ENCODE data around the gene C19orf25.
A peak's percentile ranks its signal among the peaks of the same experiment; 100 is the strongest.

Gene C19orf25

DNA sequence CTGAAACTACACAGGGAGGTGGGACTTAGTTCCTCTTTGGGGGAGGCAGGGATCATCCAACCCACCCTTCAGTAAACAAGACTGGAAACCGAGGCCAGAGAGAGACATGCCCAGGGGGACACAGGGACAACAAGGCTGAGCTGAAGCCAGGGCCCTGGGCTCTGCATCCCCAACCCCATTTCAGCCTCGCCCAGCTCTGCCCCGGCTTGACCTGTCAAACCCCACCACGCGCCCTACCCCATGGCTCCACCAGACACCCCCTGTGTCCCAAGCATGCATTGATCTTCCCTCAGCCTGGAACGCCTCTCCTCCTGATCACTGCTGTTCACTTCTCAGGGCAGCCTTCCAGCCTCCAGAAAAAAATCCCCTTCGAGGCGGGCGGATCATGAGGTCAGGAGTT is 31.1 kb downstream of the C19orf25 start:
- no peak for DNase-seq (ENCODE audit: low read depth)
- no peak overlapping the region for H3K4me3 ChIP-seq (ENCODE audit: low read depth, low read length)
- TF ChIP-seq, protein P1, sequence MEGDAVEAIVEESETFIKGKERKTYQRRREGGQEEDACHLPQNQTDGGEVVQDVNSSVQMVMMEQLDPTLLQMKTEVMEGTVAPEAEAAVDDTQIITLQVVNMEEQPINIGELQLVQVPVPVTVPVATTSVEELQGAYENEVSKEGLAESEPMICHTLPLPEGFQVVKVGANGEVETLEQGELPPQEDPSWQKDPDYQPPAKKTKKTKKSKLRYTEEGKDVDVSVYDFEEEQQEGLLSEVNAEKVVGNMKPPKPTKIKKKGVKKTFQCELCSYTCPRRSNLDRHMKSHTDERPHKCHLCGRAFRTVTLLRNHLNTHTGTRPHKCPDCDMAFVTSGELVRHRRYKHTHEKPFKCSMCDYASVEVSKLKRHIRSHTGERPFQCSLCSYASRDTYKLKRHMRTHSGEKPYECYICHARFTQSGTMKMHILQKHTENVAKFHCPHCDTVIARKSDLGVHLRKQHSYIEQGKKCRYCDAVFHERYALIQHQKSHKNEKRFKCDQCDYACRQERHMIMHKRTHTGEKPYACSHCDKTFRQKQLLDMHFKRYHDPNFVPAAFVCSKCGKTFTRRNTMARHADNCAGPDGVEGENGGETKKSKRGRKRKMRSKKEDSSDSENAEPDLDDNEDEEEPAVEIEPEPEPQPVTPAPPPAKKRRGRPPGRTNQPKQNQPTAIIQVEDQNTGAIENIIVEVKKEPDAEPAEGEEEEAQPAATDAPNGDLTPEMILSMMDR (IDR thresholded peaks at IDR 0.05; ENCODE audit: insufficient read depth, low read depth, low read length, missing control alignments) = no peak

- H3K4me3 ChIP-seq (ENCODE audit: low read depth, low read length) = no peak overlapping the region
- TF ChIP-seq, protein P1 (IDR thresholded peaks at IDR 0.05; ENCODE audit: insufficient read depth, low read depth, low read length, missing control alignments) = no peak
- no peak for DNase-seq (ENCODE audit: low read depth)
These were observed 31.5 kb downstream of the C19orf25 start for GRCh38 chr19:1447504-1447903.

DNA sequence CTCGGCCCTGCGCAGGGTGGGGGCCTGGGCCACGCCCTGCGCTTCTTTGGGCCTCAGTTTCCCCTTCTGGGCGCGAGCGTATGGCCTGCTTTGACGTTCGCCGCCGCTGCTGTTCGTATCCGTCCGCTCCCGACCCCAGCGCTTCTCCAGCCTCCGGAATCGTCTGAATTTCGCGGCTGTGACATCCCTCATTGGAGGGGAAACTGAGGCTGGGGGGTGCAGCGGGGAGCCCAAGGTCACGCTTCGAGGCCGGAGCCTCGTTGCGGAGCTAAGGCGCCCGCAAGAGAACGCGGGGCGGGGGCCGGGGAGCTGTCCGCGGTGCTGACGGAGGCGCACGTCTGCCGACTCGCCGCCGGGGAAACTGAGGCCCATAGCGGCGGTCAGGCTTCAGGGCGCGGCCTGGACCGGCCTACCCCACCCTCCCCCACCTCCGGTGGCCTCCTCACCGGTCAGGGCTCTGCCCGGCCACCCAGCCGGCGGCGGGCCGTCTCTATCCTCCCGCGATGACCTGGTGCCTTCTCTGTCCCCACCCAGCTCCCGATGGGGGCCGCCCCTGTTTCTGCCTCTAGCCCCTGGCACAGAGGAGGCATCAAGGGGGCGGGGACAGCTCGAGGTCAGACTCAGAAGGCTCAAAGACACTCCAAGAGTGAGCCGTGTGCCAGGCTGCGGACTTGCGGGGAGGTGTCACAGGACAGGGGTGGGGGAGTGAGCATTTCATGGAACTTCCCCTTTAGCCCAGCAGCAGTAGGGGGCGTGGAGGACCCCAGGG is 32.1 kb downstream of the C19orf25 start:
- no peak for DNase-seq (ENCODE audit: low read depth)
- TF ChIP-seq, protein P1 (IDR thresholded peaks at IDR 0.05; ENCODE audit: insufficient read depth, low read depth, low read length, missing control alignments) = no peak
- no peak overlapping the region for H3K4me3 ChIP-seq (ENCODE audit: low read depth, low read length)

- TF ChIP-seq, protein P1 (IDR thresholded peaks at IDR 0.05; ENCODE audit: insufficient read depth, low read depth, low read length, missing control alignments) = no peak
- no peak overlapping the region for H3K4me3 ChIP-seq (ENCODE audit: low read depth, low read length)
- no peak for DNase-seq (ENCODE audit: low read depth)
These were observed 32.9 kb downstream of the C19orf25 start for GRCh38 chr19:1445932-1446712.

DNA sequence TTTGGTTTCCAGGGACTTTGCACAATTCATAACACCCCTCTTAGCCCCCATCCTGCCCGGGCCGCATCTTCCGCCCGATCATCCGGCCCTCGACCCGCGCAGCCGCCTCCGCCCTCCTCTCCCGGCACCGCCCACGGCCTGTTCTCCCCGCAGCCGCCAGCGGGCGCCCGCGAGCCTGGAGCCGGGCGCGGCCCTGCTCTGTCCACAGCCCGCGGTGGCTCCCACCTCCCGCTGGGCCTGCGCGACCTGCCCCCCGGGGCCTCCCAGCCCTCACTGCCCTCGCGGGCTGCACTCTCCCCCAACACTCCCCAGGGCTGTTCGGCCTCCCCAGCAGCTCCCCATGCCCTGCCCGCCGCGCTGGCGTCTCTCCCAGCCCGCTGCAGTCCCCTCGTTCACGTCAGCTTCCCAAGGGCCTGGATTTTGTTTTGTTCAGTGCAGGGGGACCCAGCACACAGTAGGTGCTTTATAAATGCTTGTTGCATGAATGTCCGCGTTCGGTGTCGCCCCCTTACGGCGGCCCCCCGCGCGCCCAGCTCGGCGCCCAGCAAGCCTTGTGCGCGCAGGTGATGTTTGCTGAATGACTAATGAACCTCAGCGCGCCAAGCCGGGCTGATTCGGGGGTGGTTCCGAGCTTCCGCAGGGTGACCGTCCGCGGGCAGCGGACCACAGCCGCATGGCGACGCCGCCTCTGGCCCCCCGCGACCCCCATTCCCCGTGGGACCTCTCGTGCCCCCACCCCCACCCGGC is 33.7 kb downstream of the C19orf25 start:
- DNase-seq (ENCODE audit: low read depth) = peak; percentile 74
- H3K4me3 ChIP-seq (ENCODE audit: low read depth, low read length) = peak overlapping the region; percentile 46
- TF ChIP-seq, protein P1 (IDR thresholded peaks at IDR 0.05; ENCODE audit: insufficient read depth, low read depth, low read length, missing control alignments) = peak; percentile 88

DNA sequence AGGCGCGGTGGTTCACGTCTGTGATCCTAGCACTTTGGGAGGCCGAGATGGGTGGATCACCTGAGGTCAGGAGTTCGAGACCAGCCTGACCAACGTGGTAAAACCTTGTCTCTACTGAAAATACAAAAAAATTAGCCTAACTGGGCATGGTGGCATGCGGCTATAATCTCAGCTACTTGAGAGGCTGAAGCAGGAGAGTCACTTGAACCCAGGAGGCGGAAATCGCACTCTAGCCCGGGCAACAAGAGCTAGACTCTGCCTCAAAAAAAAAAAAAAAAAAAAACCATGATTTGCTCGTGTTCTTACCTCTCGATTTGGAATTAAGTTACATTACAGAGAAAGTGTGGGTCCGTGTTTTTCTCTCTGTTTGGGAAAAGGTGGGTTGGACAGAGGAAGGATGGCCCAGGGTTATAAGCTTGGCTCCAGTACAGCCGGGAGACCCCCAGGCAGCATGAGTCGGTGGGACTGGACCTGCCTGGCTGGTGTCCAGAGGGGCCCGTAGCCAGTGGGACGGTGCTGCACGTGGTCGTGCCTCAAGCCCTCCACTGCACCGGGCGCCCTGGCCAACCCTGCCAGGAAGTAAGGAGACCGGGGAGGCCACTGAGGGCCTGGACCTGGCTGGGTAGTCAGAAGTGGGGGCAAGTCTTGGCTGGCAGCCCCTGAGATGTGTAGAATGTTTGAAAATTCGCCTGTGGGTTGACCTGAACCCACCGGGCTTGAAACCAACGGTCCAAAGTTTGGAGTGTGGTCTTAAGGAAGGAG is 37.2 kb downstream of the C19orf25 start:
- no peak for DNase-seq (ENCODE audit: low read depth)
- H3K4me3 ChIP-seq (ENCODE audit: low read depth, low read length) = no peak overlapping the region
- TF ChIP-seq, protein P1 (IDR thresholded peaks at IDR 0.05; ENCODE audit: insufficient read depth, low read depth, low read length, missing control alignments) = no peak

All from GM12865 (cell line).